ENCODE results near the gene NCOR1.

NCOR1 gene

DNA sequence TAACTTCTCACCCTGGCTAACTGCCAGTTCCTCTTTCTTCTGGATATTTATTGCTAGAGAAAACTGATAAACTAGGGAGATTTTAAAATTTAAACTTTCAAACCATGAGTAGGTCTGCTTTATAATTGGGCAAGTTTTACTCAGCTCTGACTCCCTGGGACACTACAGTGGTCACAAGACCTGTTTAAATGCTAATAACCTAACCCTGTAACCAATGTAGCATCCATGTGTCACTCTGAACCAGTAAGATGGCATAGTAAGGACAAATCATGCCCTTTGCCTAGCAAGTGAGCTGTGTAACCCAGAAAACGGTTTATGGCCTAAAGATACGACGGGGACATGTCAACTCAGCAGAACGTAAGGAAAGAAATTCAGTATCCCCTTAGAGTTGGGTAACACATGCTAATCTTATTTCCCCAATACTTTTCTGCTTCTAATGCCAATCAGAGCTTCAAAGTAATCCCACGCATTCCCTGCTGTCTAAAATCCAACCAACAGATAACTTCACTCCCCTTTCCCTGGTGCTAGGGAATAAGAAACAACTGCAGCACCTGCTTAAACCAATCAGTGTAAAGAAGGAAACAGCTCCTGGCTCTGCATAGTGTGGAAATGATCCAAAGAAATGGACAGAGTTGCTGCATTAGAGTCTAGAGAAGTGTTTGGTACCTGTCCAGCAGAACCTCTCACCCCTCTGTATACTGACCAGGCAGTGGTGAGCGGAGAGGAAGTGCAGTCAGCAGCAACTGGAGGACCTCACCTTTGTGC lies 85.7 kb downstream of the NCOR1 start:
- H3K36me3 ChIP-seq (replicated peaks; ENCODE audit: low read depth, low read length), result peaks cover 8% of the 10 kb centered on the region

GRCh38 chr17:16123531-16123930 lies 91.8 kb downstream of the NCOR1 start:
- H4K20me1 ChIP-seq (ENCODE audit: insufficient read depth, low read length), result 0 out of 2 replicates have a peak, but pooled peaks cover 2% of the 10 kb centered on the region
- H3K27me3 ChIP-seq (ENCODE audit: low read depth, low read length), result no peaks in the 10 kb centered on the region
- H3K79me2 ChIP-seq (ENCODE audit: low read length), result no peaks in the 10 kb centered on the region
- no peaks in the 10 kb centered on the region for H3K9me3 ChIP-seq (ENCODE audit: insufficient read depth, low read length)
- no peak overlapping the region for H3K27ac ChIP-seq (ENCODE audit: low read length)
- no peaks in the 10 kb centered on the region; the same call in 1 of the 2 replicates for H3K4me1 ChIP-seq (ENCODE audit: low read length)
- H3K9ac ChIP-seq (ENCODE audit: low read length), result no peak overlapping the region
- no peak overlapping the region for H3K4me3 ChIP-seq (ENCODE audit: low read length)
- H3K36me3 ChIP-seq (replicated peaks; ENCODE audit: low read depth, low read length), result no peaks in the 10 kb centered on the region
- H3K4me2 ChIP-seq (ENCODE audit: low read length), result no peak overlapping the region
- TF ChIP-seq, protein P1, sequence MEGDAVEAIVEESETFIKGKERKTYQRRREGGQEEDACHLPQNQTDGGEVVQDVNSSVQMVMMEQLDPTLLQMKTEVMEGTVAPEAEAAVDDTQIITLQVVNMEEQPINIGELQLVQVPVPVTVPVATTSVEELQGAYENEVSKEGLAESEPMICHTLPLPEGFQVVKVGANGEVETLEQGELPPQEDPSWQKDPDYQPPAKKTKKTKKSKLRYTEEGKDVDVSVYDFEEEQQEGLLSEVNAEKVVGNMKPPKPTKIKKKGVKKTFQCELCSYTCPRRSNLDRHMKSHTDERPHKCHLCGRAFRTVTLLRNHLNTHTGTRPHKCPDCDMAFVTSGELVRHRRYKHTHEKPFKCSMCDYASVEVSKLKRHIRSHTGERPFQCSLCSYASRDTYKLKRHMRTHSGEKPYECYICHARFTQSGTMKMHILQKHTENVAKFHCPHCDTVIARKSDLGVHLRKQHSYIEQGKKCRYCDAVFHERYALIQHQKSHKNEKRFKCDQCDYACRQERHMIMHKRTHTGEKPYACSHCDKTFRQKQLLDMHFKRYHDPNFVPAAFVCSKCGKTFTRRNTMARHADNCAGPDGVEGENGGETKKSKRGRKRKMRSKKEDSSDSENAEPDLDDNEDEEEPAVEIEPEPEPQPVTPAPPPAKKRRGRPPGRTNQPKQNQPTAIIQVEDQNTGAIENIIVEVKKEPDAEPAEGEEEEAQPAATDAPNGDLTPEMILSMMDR (IDR thresholded peaks at IDR 0.05; ENCODE audit: low read depth, low read length), result no peak
- no peak for TF ChIP-seq EZH2phosphoT487 (IDR thresholded peaks at IDR 0.05; ENCODE audit: low read depth)
- no peak overlapping the region for H2AFZ ChIP-seq (ENCODE audit: low read depth, low read length)

More for the DNA sequence above, 85.7 kb downstream of the NCOR1 start:
- Histone ChIP-seq H3K4me3 (ENCODE audit: low read length) (no peak overlapping the region), H3K4me1 (ENCODE audit: low read length) (no peaks in the 10 kb centered on the region), H3K9ac (ENCODE audit: low read length) (no peak overlapping the region), H3K27me3 (ENCODE audit: low read depth, low read length) (no peaks in the 10 kb centered on the region), H3K79me2 (ENCODE audit: low read length) (no peaks in the 10 kb centered on the region), H3K9me3 (ENCODE audit: insufficient read depth, low read length) (no peaks in the 10 kb centered on the region), H4K20me1 (ENCODE audit: insufficient read depth, low read length) (no peaks in the 10 kb centered on the region), H3K4me2 (ENCODE audit: low read length) (no peak overlapping the region), H3K27ac (ENCODE audit: low read length) (no peak overlapping the region), H2AFZ (ENCODE audit: low read depth, low read length) (no peak overlapping the region)
- no peak for TF ChIP-seq EZH2phosphoT487 (IDR thresholded peaks at IDR 0.05; ENCODE audit: low read depth)
- TF ChIP-seq, protein P1 (IDR thresholded peaks at IDR 0.05; ENCODE audit: low read depth, low read length), result no peak

DNA sequence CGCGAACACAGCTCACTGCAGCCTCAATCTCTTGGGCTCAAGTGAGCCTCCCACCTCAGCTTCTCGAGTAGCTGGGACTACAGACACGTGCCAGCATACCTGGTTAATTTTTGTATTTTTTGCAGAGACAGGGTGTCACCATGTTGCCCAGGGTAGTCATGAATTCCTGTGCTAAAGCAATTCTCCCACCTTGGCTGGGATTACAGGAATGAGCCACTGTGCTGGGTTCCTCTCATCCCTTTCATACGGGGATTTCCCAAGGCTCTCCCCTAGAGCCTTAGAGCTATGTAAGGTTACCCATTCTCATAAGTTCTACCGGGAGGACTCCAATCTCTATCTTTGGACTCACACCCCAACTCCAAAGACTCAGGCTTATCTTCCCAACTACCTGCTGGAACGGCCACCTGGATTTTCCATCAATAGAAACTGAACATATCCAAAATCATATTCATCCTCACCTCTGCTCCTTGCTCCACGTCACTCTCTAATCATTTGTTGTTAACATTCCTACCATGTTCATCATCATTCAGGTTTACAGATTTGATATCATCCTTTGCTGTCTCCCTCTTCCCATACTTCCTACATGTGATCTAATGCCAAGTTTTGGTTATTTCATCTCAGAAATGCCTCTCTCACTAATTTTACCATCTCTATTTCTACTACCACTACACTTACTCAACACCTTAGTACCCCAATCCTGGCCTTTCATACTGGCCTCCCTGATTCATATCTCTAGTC lies 92.5 kb downstream of the NCOR1 start:
- Histone ChIP-seq H3K27ac (ENCODE audit: low read length) (no peak overlapping the region), H4K20me1 (ENCODE audit: insufficient read depth, low read length) (0 out of 2 replicates have a peak, but pooled peaks cover 2% of the 10 kb centered on the region), H2AFZ (ENCODE audit: low read depth, low read length) (no peak overlapping the region), H3K4me2 (ENCODE audit: low read length) (no peak overlapping the region), H3K9me3 (ENCODE audit: insufficient read depth, low read length) (no peaks in the 10 kb centered on the region), H3K4me3 (ENCODE audit: low read length) (no peak overlapping the region), H3K27me3 (ENCODE audit: low read depth, low read length) (no peaks in the 10 kb centered on the region), H3K79me2 (ENCODE audit: low read length) (no peaks in the 10 kb centered on the region), H3K36me3 (replicated peaks; ENCODE audit: low read depth, low read length) (peaks cover 1% of the 10 kb centered on the region), H3K4me1 (ENCODE audit: low read length) (no peaks in the 10 kb centered on the region; the same call in 1 of the 2 replicates), H3K9ac (ENCODE audit: low read length) (no peak overlapping the region)
- no peak for TF ChIP-seq EZH2phosphoT487 (IDR thresholded peaks at IDR 0.05; ENCODE audit: low read depth)
- TF ChIP-seq, protein P1 (IDR thresholded peaks at IDR 0.05; ENCODE audit: low read depth, low read length), result no peak

- Histone ChIP-seq H3K4me2 (ENCODE audit: low read length) (no peak overlapping the region), H3K4me1 (ENCODE audit: low read length) (no peaks in the 10 kb centered on the region; the same call in 1 of the 2 replicates), H2AFZ (ENCODE audit: low read depth, low read length) (no peak overlapping the region), H3K9me3 (ENCODE audit: insufficient read depth, low read length) (no peaks in the 10 kb centered on the region), H4K20me1 (ENCODE audit: insufficient read depth, low read length) (0 out of 2 replicates have a peak, but pooled peaks cover 2% of the 10 kb centered on the region), H3K36me3 (replicated peaks; ENCODE audit: low read depth, low read length) (peaks cover 6% of the 10 kb centered on the region), H3K9ac (ENCODE audit: low read length) (no peak overlapping the region), H3K27me3 (ENCODE audit: low read depth, low read length) (no peaks in the 10 kb centered on the region), H3K4me3 (ENCODE audit: low read length) (no peak overlapping the region), H3K27ac (ENCODE audit: low read length) (no peak overlapping the region), H3K79me2 (ENCODE audit: low read length) (no peaks in the 10 kb centered on the region)
- TF ChIP-seq EZH2phosphoT487 (IDR thresholded peaks at IDR 0.05; ENCODE audit: low read depth), result no peak
- TF ChIP-seq, protein P1 (IDR thresholded peaks at IDR 0.05; ENCODE audit: low read depth, low read length), result no peak
Observed at GRCh38 chr17:16121915-16122314, 93.4 kb downstream of the NCOR1 start.
